Mesothelial cell of epicardium (in vitro differentiated cells): ENCODE results near the gene RAD50. TPM values are rescaled to one million over a fixed set of nuclear protein-coding genes. Genes with fewer than 3 reads are reported as not detected.
"Not testable (repeated sequence)": the region's sequence is repeated elsewhere in the genome, so short reads cannot be mapped to it uniquely, and the experiment has no call there.

Experiments
- DNase-seq, 2 experiments: peaks; one replicate each; pipeline ENCODE4 v3.0.0; 2021; ENCODE audit warnings: low spot score in 2 of 2; ENCODE audit not compliant: unreplicated experiment in 2 of 2
- H3K27ac Mint-ChIP-seq: 2 replicates; pipeline ENCODE4 v1.8.0; 2021; ENCODE audit warnings: mixed read lengths
- H3K27me3 Mint-ChIP-seq: 2 replicates; pipeline ENCODE4 v1.8.0; 2021; ENCODE audit warnings: low read depth, mixed read lengths
- H3K36me3 Mint-ChIP-seq: 2 replicates; pipeline ENCODE4 v1.8.0; 2021; ENCODE audit warnings: mixed read lengths
- H3K4me1 Mint-ChIP-seq: 2 replicates; pipeline ENCODE4 v1.8.0; 2021; ENCODE audit warnings: mixed read lengths
- H3K4me3 Mint-ChIP-seq: 2 replicates; pipeline ENCODE4 v1.8.0; 2021; ENCODE audit warnings: mild to moderate bottlenecking, moderate library complexity, mixed read lengths
- H3K9me3 Mint-ChIP-seq: 2 replicates; pipeline ENCODE4 v1.8.0; 2021; ENCODE audit warnings: mixed read lengths
- CTCF ChIP-seq: fragments of 200-600 bp; sonication (generic); IDR thresholded peaks from one replicate; pipeline ENCODE4 v1.5.0; 2021; ENCODE audit warnings: antibody characterized with exemption; ENCODE audit not compliant: unreplicated experiment
- total RNA-seq: library from RNA; stranded (reverse); gene quantifications from 3 replicates; pipeline ENCODE4 v1.2.1, GENCODE V29; 2021

The RAD50 gene
- total RNA-seq, 1 donor from 2014 or later: 50.3 TPM

GRCh38 chr5:132566657-132567056 is 9.9 kb downstream of the RAD50 start:
- H3K27ac Mint-ChIP-seq: no peak overlapping the region
- no peaks in the 10 kb centered on the region for H3K4me1 Mint-ChIP-seq
- no peaks in the 10 kb centered on the region for H3K27me3 Mint-ChIP-seq
- no peak for DNase-seq
- peaks cover 6% of the 10 kb centered on the region for H3K9me3 Mint-ChIP-seq
- no peak for TF ChIP-seq CTCF
- no peak overlapping the region for H3K4me3 Mint-ChIP-seq
- peaks cover 26% of the 10 kb centered on the region for H3K36me3 Mint-ChIP-seq

- no peaks in the 10 kb centered on the region for H3K4me1 Mint-ChIP-seq
- peaks cover 11% of the 10 kb centered on the region for H3K9me3 Mint-ChIP-seq
- DNase-seq: no peak
- no peak overlapping the region for H3K27ac Mint-ChIP-seq
- TF ChIP-seq CTCF: no peak
- no peaks in the 10 kb centered on the region for H3K27me3 Mint-ChIP-seq
- H3K4me3 Mint-ChIP-seq: no peak overlapping the region
- H3K36me3 Mint-ChIP-seq: peaks cover 56% of the 10 kb centered on the region
These were observed 19.3 kb downstream of the RAD50 start for GRCh38 chr5:132576123-132576522.

- not testable (repeated sequence) for H3K27me3 Mint-ChIP-seq, DNase-seq, H3K9me3 Mint-ChIP-seq, H3K27ac Mint-ChIP-seq, H3K4me3 Mint-ChIP-seq, H3K4me1 Mint-ChIP-seq
- H3K36me3 Mint-ChIP-seq: peaks cover 36% of the 10 kb centered on the region
These were observed 27.8 kb downstream of the RAD50 start for GRCh38 chr5:132584560-132584959.

GRCh38 chr5:132586063-132586462 is 29.3 kb downstream of the RAD50 start:
- no peaks in the 10 kb centered on the region for H3K27me3 Mint-ChIP-seq
- TF ChIP-seq CTCF: no peak
- no peak for DNase-seq
- no peak overlapping the region for H3K4me3 Mint-ChIP-seq
- peaks cover 3% of the 10 kb centered on the region for H3K4me1 Mint-ChIP-seq
- no peaks in the 10 kb centered on the region for H3K9me3 Mint-ChIP-seq
- peaks cover 39% of the 10 kb centered on the region for H3K36me3 Mint-ChIP-seq
- no peak overlapping the region for H3K27ac Mint-ChIP-seq

GRCh38 chr5:132589467-132589866 is 32.7 kb downstream of the RAD50 start:
- no peaks in the 10 kb centered on the region for H3K9me3 Mint-ChIP-seq
- peaks cover 3% of the 10 kb centered on the region for H3K4me1 Mint-ChIP-seq
- H3K27ac Mint-ChIP-seq: peak overlapping the region; percentile 32
- no peak for DNase-seq
- TF ChIP-seq CTCF: no peak
- H3K27me3 Mint-ChIP-seq: no peaks in the 10 kb centered on the region
- H3K36me3 Mint-ChIP-seq: peaks cover 30% of the 10 kb centered on the region
- H3K4me3 Mint-ChIP-seq: no peak overlapping the region

- Mint-ChIP-seq H3K4me3 (no peak overlapping the region), H3K36me3 (peaks cover 28% of the 10 kb centered on the region), H3K27ac (no peak overlapping the region), H3K9me3 (no peaks in the 10 kb centered on the region), H3K4me1 (peaks cover 3% of the 10 kb centered on the region), H3K27me3 (no peaks in the 10 kb centered on the region)
- no peak for TF ChIP-seq CTCF
- no peak for DNase-seq
These were observed 34.4 kb downstream of the RAD50 start for GRCh38 chr5:132591145-132591544.
